Panc1 (cell line): ENCODE results near the gene VAC14. TPM values are rescaled to one million over a fixed set of nuclear protein-coding genes. Genes with fewer than 3 reads are reported as not detected.

ENCODE experiments used
- ATAC-seq: fragments of 200-7000 bp; cut with Tn5 transposase; 2 replicates; pipeline ENCODE4 v1.9.1; 2020; ENCODE audit warnings: mild to moderate bottlenecking, moderate library complexity
- BruUV-seq: library from RNA; stranded (reverse); fragments of 400-500 nt; replicated peaks from 2 replicates; lab custom pipeline; 2021; lab: Mats Ljungman, UMichigan
- CTCF ChIA-PET: fragments of 300-600 bp; sonication (Branson Sonifier 250); formaldehyde crosslinking; loops from one replicate; lab custom pipeline; 2022; ENCODE audit warnings: antibody characterized with exemption; lab: Charles Lee
- POLR2A ChIA-PET: fragments of 300-600 bp; sonication (Branson Sonifier 250); formaldehyde crosslinking; loops from one replicate; lab custom pipeline; 2022; ENCODE audit warnings: antibody characterized with exemption; lab: Charles Lee
- DNase-seq: peaks from one replicate; pipeline ENCODE4 v3.0.0-alpha.2; 2010; ENCODE audit warnings: low read depth, low spot score
- H3K27ac ChIP-seq: 2 replicates; pipeline ENCODE4 v1.5.1; 2011; ENCODE audit warnings: mild to moderate bottlenecking, low read length, inconsistent platforms
- H3K27me3 ChIP-seq: fragments of 200-500 bp; sonication (Bioruptor generic); 2 replicates; pipeline ENCODE4 v1.6.0; 2014; ENCODE audit warnings: low read length, inconsistent platforms; ENCODE audit not compliant: control insufficient read depth, insufficient read depth
- H3K36me3 ChIP-seq: fragments of 200-500 bp; sonication (Bioruptor generic); 2 replicates; pipeline ENCODE4 v1.5.1; 2014; ENCODE audit warnings: inconsistent platforms, mild to moderate bottlenecking, low read length, moderate library complexity; ENCODE audit not compliant: control insufficient read depth, insufficient read depth
- H3K4me1 ChIP-seq: 2 replicates; pipeline ENCODE4 v1.5.1; 2011; ENCODE audit warnings: inconsistent platforms, mild to moderate bottlenecking, low read length, moderate library complexity; ENCODE audit not compliant: control insufficient read depth, insufficient read depth
- H3K4me3 ChIP-seq, 2 experiments: 2 replicates each; pipeline ENCODE4 v1.5.1; 2011 to 2012; ENCODE audit warnings: low read depth in 2 of 2, low read length in 2 of 2, mild to moderate bottlenecking in 2 of 2, inconsistent platforms in 1 of 2, moderate library complexity in 1 of 2
- H3K9me3 ChIP-seq: fragments of 200-500 bp; sonication (Bioruptor generic); 2 replicates; pipeline ENCODE4 v1.5.1; 2014; ENCODE audit warnings: low read depth, mild to moderate bottlenecking, inconsistent platforms, low read length, moderate library complexity; ENCODE audit not compliant: control insufficient read depth, insufficient read depth
- POLR2AphosphoS5 ChIP-seq: IDR thresholded peaks from 2 replicates; pipeline ENCODE4 v1.6.1; 2012; ENCODE audit warnings: mild to moderate bottlenecking, low read depth, low read length, moderate library complexity
- SIN3A ChIP-seq: IDR thresholded peaks from 2 replicates; pipeline ENCODE4 v1.6.1; 2012; ENCODE audit warnings: low read depth, mild to moderate bottlenecking, low read length, moderate library complexity, borderline replicate concordance; ENCODE audit not compliant: insufficient read depth
- TCF7L2 ChIP-seq: IDR thresholded peaks from 2 replicates; pipeline ENCODE4 v1.6.1; 2011; ENCODE audit warnings: mild to moderate bottlenecking, low read depth, low read length, inconsistent platforms
- in situ Hi-C: cut with HindIII; loops from 2 replicates; pipeline ENCODE4 v1.10.0; 2016; ENCODE audit warnings: low sequenced_read_pairs, low pct_unique_long_range_greater_than_20kb
- intact Hi-C: fragments of 100-400 bp; cut with micrococcal nuclease; formaldehyde crosslinking; loops from one replicate; pipeline ENCODE4 v1.10.0; 2022; ENCODE audit not compliant: unreplicated experiment
- total RNA-seq: library from RNA; stranded (reverse); gene quantifications from one replicate; pipeline ENCODE4 v1.2.1, GENCODE V29; 2021; ENCODE audit not compliant: unreplicated experiment
- TF ChIP-seq, protein P1 (sequence below): fragments of 450-650 bp; IDR thresholded peaks from 2 replicates; pipeline ENCODE4 v1.5.1; 2017; ENCODE audit warnings: mild to moderate bottlenecking
- TF ChIP-seq, protein P2 (sequence below), 2 experiments: IDR thresholded peaks; 2 replicates each; pipeline ENCODE4 v1.6.1; 2011 to 2012; ENCODE audit warnings: low read depth in 2 of 2, control low read depth in 1 of 2, low read length in 1 of 2, mild to moderate bottlenecking in 1 of 2, moderate library complexity in 1 of 2; ENCODE audit not compliant: insufficient read depth in 1 of 2

Gene VAC14
- total RNA-seq, 1 experiment from 2014 or later = 37.9 TPM

DNA sequence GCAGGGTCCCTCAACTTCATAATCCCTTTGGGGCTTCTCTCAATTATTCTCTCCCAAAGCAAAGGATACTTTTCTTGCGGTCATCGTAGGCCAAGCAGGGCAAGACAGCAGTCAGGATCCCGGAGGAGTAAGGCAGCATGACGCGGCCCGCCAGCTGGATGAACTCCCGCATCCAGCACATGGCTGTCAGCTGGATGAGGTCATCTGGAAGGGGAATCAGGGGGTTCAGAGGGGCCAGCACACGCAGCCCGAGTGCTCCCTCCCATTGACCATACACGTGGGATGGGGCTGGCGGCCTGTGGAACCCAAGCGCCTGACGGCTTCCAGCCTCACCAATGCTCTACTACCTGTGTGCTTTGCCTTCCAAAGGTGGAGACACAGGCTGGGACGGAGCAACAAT, 19.2 kb downstream of the VAC14 start:
- Histone ChIP-seq H3K27me3 (no peaks in the 10 kb centered on the region), H3K4me3 (no peak overlapping the region), H3K9me3 (no peaks in the 10 kb centered on the region), H3K27ac (no peak overlapping the region), H3K4me1 (no peaks in the 10 kb centered on the region), H3K36me3 (no peaks in the 10 kb centered on the region; the same call in 1 of the 2 replicates)
- TF ChIP-seq TCF7L2 = no peak
- no peak for TF ChIP-seq POLR2AphosphoS5
- TF ChIP-seq, protein P1, sequence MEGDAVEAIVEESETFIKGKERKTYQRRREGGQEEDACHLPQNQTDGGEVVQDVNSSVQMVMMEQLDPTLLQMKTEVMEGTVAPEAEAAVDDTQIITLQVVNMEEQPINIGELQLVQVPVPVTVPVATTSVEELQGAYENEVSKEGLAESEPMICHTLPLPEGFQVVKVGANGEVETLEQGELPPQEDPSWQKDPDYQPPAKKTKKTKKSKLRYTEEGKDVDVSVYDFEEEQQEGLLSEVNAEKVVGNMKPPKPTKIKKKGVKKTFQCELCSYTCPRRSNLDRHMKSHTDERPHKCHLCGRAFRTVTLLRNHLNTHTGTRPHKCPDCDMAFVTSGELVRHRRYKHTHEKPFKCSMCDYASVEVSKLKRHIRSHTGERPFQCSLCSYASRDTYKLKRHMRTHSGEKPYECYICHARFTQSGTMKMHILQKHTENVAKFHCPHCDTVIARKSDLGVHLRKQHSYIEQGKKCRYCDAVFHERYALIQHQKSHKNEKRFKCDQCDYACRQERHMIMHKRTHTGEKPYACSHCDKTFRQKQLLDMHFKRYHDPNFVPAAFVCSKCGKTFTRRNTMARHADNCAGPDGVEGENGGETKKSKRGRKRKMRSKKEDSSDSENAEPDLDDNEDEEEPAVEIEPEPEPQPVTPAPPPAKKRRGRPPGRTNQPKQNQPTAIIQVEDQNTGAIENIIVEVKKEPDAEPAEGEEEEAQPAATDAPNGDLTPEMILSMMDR = no peak
- TF ChIP-seq, protein P2, sequence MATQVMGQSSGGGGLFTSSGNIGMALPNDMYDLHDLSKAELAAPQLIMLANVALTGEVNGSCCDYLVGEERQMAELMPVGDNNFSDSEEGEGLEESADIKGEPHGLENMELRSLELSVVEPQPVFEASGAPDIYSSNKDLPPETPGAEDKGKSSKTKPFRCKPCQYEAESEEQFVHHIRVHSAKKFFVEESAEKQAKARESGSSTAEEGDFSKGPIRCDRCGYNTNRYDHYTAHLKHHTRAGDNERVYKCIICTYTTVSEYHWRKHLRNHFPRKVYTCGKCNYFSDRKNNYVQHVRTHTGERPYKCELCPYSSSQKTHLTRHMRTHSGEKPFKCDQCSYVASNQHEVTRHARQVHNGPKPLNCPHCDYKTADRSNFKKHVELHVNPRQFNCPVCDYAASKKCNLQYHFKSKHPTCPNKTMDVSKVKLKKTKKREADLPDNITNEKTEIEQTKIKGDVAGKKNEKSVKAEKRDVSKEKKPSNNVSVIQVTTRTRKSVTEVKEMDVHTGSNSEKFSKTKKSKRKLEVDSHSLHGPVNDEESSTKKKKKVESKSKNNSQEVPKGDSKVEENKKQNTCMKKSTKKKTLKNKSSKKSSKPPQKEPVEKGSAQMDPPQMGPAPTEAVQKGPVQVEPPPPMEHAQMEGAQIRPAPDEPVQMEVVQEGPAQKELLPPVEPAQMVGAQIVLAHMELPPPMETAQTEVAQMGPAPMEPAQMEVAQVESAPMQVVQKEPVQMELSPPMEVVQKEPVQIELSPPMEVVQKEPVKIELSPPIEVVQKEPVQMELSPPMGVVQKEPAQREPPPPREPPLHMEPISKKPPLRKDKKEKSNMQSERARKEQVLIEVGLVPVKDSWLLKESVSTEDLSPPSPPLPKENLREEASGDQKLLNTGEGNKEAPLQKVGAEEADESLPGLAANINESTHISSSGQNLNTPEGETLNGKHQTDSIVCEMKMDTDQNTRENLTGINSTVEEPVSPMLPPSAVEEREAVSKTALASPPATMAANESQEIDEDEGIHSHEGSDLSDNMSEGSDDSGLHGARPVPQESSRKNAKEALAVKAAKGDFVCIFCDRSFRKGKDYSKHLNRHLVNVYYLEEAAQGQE (IDR thresholded peaks at IDR 0.05; ENCODE audit: insufficient read depth in 1 of 2, low read depth in 2 of 2, low read length in 1 of 2) = no peak
- TF ChIP-seq SIN3A = no peak
- ATAC-seq (no peak), DNase-seq (no peak)
- intact Hi-C loops (no loop called here), in situ Hi-C loops (no loop called here)
- BruUV-seq = no TSS peak
- ChIA-PET CTCF (no interaction called here), POLR2A (no interaction called here)

DNA sequence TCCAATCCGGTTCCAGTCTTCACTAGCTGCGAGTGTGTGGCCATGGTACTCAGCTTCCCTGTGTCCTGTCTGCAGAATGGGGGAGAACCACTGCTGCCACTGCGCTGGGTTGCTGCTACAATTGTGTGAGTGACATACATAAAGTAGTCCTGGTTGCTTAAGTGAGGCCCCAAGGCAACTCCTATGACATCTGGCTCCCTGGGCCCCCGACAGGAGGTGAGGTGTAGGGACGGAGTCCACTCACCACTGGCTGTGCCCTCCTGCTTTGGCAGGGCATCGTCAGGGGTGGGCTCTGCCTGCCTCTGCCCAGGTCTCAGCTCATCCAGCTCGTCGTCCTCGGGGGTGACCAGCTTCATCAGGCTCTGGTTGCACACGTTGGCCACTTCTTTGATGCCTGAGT, 20.4 kb downstream of the VAC14 start:
- TF ChIP-seq POLR2AphosphoS5 (no peak), SIN3A (no peak), TCF7L2 (no peak)
- TF ChIP-seq, protein P2 (IDR thresholded peaks at IDR 0.05; ENCODE audit: insufficient read depth in 1 of 2, low read depth in 2 of 2, low read length in 1 of 2) = no peak
- TF ChIP-seq, protein P1 = no peak
- no peak for ATAC-seq
- ChIA-PET POLR2A (no interaction called here), CTCF (no interaction called here)
- Histone ChIP-seq H3K4me1 (no peaks in the 10 kb centered on the region), H3K9me3 (no peaks in the 10 kb centered on the region), H3K27me3 (no peaks in the 10 kb centered on the region), H3K36me3 (no peaks in the 10 kb centered on the region; the same call in 1 of the 2 replicates), H3K27ac (no peak overlapping the region), H3K4me3 (no peak overlapping the region)
- no TSS peak for BruUV-seq
- in situ Hi-C loops (no loop called here), intact Hi-C loops (no loop called here)
- no peak for DNase-seq
